RWPE2 (cell line): ENCODE measurements around the gene C19orf25.

Source experiments
- ATAC-seq: fragments of 200-7000 bp; cut with Tn5 transposase; 3 replicates; pipeline ENCODE4 v1.9.1; 2021; ENCODE audit warnings: low read depth
- DNase-seq: peaks from one replicate; pipeline ENCODE4 v3.0.0-alpha.2; 2020; ENCODE audit warnings: low spot score
- H3K27ac ChIP-seq: fragments of 450-650 bp; 2 replicates; pipeline ENCODE4 v1.5.1; 2017; ENCODE audit warnings: mild to moderate bottlenecking; ENCODE audit not compliant: poor library complexity, severe bottlenecking
- H3K27me3 ChIP-seq: fragments of 250-450 bp; sonication (Bioruptor Pico); 2 replicates; pipeline ENCODE4 v1.5.1; 2021; ENCODE audit warnings: mild to moderate bottlenecking, moderate library complexity; ENCODE audit not compliant: insufficient read depth, poor library complexity, severe bottlenecking
- H3K36me3 ChIP-seq: fragments of 250-450 bp; sonication (Bioruptor Pico); 2 replicates; pipeline ENCODE4 v1.5.1; 2020; ENCODE audit warnings: low read depth, mild to moderate bottlenecking, moderate library complexity
- H3K4me1 ChIP-seq: fragments of 250-450 bp; sonication (Bioruptor Pico); 2 replicates; pipeline ENCODE4 v1.5.1; 2021; ENCODE audit warnings: mild to moderate bottlenecking, moderate library complexity; ENCODE audit not compliant: insufficient read depth, poor library complexity, severe bottlenecking
- H3K4me3 ChIP-seq: fragments of 250-450 bp; sonication (Bioruptor Pico); 2 replicates; pipeline ENCODE4 v1.5.1; 2021; ENCODE audit warnings: mild to moderate bottlenecking, moderate library complexity; ENCODE audit not compliant: severe bottlenecking
- H3K9me3 ChIP-seq: fragments of 250-450 bp; sonication (Bioruptor Pico); 2 replicates; pipeline ENCODE4 v1.5.1; 2021; ENCODE audit warnings: mild to moderate bottlenecking, moderate library complexity; ENCODE audit not compliant: severe bottlenecking
- TF ChIP-seq, protein P1 (sequence below): fragments of 450-650 bp; IDR thresholded peaks from one replicate; pipeline ENCODE4 v1.5.1; 2017; ENCODE audit warnings: mild to moderate bottlenecking, moderate library complexity; ENCODE audit not compliant: poor library complexity, severe bottlenecking

The C19orf25 gene

GRCh38 chr19:1483979-1484428, 5.0 kb upstream of the C19orf25 start:
- no peak for ATAC-seq
- DNase-seq, result no peak
- Histone ChIP-seq H3K27ac (no peak overlapping the region), H3K27me3 (no peaks in the 10 kb centered on the region), H3K36me3 (no peaks in the 10 kb centered on the region), H3K4me3 (no peak overlapping the region), H3K4me1 (no peaks in the 10 kb centered on the region), H3K9me3 (no peaks in the 10 kb centered on the region)
- TF ChIP-seq, protein P1, sequence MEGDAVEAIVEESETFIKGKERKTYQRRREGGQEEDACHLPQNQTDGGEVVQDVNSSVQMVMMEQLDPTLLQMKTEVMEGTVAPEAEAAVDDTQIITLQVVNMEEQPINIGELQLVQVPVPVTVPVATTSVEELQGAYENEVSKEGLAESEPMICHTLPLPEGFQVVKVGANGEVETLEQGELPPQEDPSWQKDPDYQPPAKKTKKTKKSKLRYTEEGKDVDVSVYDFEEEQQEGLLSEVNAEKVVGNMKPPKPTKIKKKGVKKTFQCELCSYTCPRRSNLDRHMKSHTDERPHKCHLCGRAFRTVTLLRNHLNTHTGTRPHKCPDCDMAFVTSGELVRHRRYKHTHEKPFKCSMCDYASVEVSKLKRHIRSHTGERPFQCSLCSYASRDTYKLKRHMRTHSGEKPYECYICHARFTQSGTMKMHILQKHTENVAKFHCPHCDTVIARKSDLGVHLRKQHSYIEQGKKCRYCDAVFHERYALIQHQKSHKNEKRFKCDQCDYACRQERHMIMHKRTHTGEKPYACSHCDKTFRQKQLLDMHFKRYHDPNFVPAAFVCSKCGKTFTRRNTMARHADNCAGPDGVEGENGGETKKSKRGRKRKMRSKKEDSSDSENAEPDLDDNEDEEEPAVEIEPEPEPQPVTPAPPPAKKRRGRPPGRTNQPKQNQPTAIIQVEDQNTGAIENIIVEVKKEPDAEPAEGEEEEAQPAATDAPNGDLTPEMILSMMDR, result no peak

DNA sequence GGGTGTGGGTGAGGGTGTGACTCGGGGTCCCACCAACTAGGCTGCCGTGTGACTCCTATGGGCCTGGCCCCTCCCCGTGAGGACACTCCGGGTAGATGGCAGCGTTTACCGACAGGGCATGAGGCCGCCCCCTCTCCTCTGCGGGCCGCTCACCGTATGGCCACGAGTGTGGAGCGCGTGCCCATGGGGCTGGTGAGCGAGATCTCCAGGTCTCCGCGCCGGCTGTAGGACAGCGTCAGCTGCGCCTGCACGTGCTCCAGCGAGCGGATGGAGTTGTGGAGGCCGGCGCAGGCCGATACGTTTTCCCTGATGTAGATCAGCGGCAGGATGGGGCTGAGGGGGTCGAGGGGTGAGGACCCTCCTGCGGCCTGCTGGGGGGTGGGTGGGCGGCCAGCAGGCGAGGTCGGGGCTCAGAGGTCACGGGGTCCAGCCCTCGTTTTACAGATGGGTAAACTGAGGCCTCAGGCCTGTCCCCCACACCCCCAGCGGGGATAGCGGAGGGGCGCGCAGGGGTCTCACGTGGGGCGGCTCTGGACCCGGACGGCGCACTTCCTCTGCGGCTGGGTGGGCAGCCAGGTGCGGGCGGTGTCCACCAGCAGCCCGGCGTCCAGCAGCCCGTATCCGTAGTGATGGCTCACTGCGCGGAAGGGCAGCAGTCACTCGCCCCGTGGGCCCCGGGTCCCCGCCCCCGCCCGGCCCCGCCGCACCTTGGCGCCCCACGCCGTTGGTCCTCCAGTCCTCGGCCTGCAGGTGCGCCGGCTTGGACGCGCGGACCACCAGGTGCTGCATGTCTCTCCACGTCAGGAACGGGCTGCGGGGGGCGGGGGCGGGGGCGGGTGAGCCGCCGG, 4.3 kb upstream of the C19orf25 start:
- TF ChIP-seq, protein P1, result no peak
- H3K36me3 ChIP-seq, result no peaks in the 10 kb centered on the region
- H3K27ac ChIP-seq, result no peak overlapping the region
- no peak for DNase-seq
- H3K4me3 ChIP-seq, result no peak overlapping the region
- H3K9me3 ChIP-seq, result no peaks in the 10 kb centered on the region
- no peaks in the 10 kb centered on the region for H3K27me3 ChIP-seq
- no peaks in the 10 kb centered on the region for H3K4me1 ChIP-seq
- no peak for ATAC-seq

DNA sequence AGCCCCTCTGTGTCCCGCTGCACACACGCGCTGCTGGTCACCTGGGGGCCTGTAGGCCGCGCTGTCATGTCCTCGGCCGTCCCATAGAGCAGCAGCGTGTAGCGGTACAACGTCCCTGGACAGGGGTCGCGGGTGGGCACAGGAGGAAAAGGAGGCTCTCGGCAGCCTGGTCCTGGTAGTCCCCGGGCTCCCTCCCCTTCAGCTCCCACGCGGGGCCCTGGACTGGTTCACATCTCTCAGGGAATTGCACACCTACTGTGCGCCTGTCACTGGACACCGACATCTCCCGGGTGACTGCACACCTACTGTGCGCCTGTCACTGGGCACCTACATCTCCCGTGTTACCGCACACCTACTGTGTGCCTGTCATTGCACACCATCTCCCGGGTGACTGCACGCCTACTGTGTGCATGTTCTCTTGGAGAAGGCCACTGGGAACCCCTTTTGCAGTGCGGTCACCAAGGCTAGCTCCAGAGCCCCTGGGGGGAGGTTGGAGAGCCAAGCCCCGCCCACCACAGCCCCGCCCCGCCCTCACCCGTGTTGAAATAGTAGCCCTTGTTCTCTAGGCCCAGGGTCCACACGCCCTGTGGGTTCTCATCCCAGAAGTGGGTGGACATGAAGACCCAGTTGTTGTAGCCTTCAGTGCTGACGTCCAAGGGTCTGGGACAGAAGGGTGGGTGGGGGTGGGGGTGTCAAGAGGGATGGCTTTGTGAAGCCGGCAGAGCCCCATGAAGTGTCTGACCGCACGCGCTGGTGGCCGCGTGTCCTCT, 3.5 kb upstream of the C19orf25 start:
- Histone ChIP-seq H3K9me3 (no peaks in the 10 kb centered on the region), H3K27me3 (no peaks in the 10 kb centered on the region), H3K4me3 (no peak overlapping the region), H3K4me1 (no peaks in the 10 kb centered on the region), H3K27ac (no peak overlapping the region), H3K36me3 (peaks cover 4% of the 10 kb centered on the region; the same call in 1 of the 2 replicates)
- no peak for ATAC-seq
- TF ChIP-seq, protein P1, result no peak
- no peak for DNase-seq

DNA sequence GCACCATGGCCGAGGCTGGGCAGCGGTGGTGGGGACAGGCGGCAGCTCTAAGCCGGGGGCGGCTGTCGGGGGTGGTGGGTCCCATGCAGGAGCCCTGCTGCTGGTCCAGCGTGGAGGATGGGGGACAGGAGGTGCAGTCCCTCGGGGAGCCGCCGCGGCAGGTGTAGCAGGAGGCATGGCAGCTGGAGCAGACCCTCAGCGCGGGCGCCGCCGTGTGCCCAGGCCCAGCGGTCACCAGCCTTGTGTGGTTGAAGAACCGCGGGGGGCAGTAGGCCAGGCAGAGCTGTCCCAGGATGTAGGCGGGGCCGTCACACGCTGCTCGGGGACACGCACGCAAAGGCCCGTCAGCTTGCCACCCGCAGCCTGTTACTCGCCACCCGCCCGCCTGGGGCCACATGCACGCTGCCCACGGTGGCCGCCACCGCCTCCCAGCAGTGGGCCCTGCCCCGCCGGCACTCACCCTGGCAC, 2.9 kb upstream of the C19orf25 start:
- ATAC-seq, result no peak
- Histone ChIP-seq H3K27ac (no peak overlapping the region), H3K36me3 (peaks cover 10% of the 10 kb centered on the region), H3K4me3 (no peak overlapping the region), H3K9me3 (no peaks in the 10 kb centered on the region), H3K4me1 (no peaks in the 10 kb centered on the region), H3K27me3 (no peaks in the 10 kb centered on the region)
- DNase-seq, result no peak
- TF ChIP-seq, protein P1, result no peak
